HL-60/S4 treated with phorbol 12-myristate 13-acetate at 8.2 ng/mL for 4 days and 3 days (cell line): ENCODE data around the gene IVNS1ABP.
"Not testable (repeated sequence)": the region's sequence is repeated elsewhere in the genome, so short reads cannot be mapped to it uniquely, and the experiment has no call there.

Experiments used
- in situ Hi-C: fragments of 300-500 bp; cut with MboI; formaldehyde crosslinking; loops from 2 replicates; pipeline ENCODE4 v1.15.0; 2022; ENCODE audit warnings: low sequenced_read_pairs

Gene IVNS1ABP

GRCh38 chr1:185338719-185339622 lies 21.9 kb upstream of the IVNS1ABP start:
- in situ Hi-C loops, result loop anchor here (25.0 kb wide), 1 partner anchor 223 kb away; no protein-coding TSS in a partner anchor

- in situ Hi-C loops, result loop anchor here (25.0 kb wide), 1 partner anchor 225 kb away; no protein-coding TSS in a partner anchor
These were observed 20.2 kb upstream of the IVNS1ABP start for GRCh38 chr1:185337246-185337645.

- in situ Hi-C loops, result loop anchor here (25.0 kb wide), 1 partner anchor 228 kb away; no protein-coding TSS in a partner anchor
These were observed 17.1 kb upstream of the IVNS1ABP start for GRCh38 chr1:185334182-185334581.

- in situ Hi-C loops, result loop anchor here (25.0 kb wide), 1 partner anchor 234 kb away; no protein-coding TSS in a partner anchor
These were observed 11.2 kb upstream of the IVNS1ABP start for GRCh38 chr1:185328255-185328654.

- in situ Hi-C loops, result loop anchor here (25.0 kb wide), 1 partner anchor 237 kb away; no protein-coding TSS in a partner anchor
These were observed 8.4 kb upstream of the IVNS1ABP start for GRCh38 chr1:185325413-185325812.

GRCh38 chr1:185324118-185324517 lies 7.1 kb upstream of the IVNS1ABP start:
- in situ Hi-C loops, result no loop called here

GRCh38 chr1:185322636-185323035 lies 5.6 kb upstream of the IVNS1ABP start:
- in situ Hi-C loops, result no loop called here

DNA sequence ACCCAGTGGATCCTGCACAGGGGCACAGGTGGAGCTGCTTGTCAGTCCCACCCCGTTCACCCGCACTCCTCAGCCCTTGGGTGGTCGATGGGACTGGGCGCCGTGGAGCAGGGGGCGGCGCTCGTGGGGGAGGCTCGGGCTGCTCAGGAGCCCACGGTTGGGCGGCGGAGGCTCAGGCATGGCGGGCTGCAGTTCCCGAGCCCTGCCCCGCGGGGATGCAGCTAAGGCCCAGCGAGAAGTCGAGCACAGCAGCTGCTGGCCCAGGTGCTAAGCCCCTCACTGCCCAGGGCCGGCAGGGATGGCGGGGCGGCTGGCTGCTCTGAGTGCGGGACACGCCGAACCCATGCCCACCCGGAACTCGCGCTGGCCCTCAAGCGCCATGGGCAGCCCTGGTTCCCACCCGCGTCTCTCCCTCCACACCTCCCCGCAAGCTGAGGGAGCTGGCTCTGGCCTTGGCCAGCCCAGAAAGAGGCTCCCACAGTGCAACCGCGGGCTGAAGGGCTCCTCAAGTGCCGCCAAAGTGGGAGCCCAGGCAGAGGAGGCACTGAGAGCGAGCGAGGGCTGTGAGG lies 4.7 kb upstream of the IVNS1ABP start:
- in situ Hi-C loops, result not testable (repeated sequence)

DNA sequence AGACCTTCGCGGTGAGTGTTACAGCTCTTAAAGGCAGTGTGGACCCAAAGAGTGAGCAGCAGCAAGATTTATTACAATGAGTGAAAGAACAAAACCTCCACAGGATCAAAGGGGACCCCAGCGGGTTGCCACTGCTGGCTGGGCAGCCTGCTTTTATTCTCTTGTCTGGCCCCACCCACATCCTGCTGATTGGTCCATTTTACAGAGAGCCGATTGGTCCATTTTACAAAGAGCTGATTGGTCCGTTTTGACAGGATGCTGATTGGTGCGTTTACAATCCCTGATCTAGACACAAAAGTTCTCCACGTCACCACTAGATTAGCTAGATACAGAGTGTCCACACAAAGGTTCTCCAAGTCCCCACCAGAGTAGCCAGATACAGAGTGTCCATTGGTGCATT lies 4.1 kb upstream of the IVNS1ABP start:
- in situ Hi-C loops, result not testable (repeated sequence)

DNA sequence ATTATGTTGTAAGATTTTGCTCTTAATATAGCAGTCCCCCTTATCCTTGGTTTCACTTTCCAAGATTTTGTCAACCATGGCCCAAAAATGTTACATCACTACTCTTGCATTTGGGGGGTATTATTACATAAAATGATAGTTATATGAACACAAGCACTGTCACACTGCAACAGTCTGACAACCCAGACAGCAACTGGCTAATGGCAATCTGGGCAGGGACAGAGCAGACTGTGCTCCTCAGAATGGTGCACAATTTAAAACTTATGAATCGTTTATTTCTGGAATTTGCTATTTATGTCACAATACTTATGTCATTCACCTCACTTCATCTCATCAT lies 2.1 kb upstream of the IVNS1ABP start:
- in situ Hi-C loops, result no loop called here

GRCh38 chr1:185318431-185319138 lies 1.5 kb upstream of the IVNS1ABP start:
- in situ Hi-C loops, result no loop called here

GRCh38 chr1:185317886-185318310 lies 855 bp upstream of the IVNS1ABP start:
- in situ Hi-C loops, result no loop called here

DNA sequence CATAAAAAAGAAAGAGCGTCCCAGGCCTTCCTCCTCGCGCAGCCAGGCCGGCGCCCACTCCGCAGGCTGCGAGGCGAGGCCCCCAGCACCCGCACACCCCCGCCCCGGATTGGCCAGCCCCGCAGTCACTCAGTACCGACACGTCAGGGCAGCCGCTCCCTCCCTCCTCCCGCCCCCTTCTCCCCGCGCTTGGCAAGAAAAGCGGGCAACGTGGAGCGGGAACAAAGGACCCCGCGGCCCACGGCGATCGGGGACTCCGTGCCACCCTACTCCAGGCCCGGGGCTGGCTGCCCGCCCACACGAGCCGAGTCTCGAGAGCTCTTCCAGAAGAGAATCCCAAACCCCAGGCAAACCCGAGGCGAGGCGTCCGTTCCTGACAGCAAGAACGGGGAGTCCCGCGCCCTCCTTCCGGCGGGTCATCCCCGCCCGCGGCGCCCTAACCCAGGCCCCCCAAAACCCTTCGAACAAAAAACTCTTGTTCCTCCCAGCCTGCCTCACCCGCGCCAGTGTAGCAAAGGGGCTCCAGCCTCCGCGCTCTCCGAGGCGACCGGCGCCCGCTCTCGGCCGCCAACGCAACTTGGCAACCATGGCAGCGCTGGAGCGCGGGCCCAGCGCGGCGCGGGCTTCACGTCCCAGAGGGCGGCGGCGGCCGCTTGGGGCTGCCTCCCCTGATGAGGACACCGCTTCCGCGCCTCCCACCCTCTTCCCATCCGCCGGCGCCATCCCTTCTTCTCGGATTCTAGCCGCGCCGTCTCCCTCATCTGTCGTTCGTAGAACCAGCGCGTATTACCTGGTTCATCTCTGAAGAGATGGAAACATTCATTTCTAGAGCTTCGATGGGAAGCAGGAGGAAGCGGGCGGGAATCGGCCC lies 645 bp downstream of the IVNS1ABP start:
- in situ Hi-C loops, result no loop called here

DNA sequence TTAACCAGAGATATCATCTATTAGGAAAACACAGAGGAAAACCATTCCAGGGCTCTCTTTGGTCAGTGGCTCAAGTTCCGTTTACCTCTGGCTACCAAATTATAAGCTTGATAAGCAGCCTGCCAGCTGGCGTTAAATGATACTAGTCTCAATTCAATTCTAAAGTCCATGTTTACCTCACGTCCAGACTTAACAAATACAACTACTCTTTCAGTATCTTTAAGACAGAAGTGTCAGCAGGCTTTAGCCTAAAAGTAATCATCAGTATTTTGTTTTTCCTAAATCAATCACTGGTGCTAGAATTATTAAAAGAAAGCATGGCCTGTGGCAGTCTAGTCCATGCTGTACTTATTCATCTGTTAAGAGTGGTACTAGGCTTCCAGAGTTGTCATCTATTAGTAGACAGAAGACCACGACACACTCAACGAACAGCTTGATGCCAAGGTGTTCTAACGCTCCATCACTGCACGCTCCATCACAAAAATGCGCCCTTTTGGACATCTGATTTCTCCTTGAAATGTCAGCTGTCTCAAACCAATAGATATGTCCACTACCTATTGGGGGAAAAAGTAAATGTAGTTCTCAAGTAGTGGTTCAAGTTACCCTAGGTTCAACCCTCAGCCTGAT lies 1.5 kb downstream of the IVNS1ABP start:
- in situ Hi-C loops, result no loop called here

- in situ Hi-C loops, result no loop called here
These were observed 2.6 kb downstream of the IVNS1ABP start for GRCh38 chr1:185314411-185314810.

GRCh38 chr1:185312361-185313138 lies 4.5 kb downstream of the IVNS1ABP start:
- in situ Hi-C loops, result no loop called here

- in situ Hi-C loops, result no loop called here
These were observed 5.3 kb downstream of the IVNS1ABP start for GRCh38 chr1:185311589-185312225.

GRCh38 chr1:185309566-185309965 lies 7.5 kb downstream of the IVNS1ABP start:
- in situ Hi-C loops, result no loop called here

DNA sequence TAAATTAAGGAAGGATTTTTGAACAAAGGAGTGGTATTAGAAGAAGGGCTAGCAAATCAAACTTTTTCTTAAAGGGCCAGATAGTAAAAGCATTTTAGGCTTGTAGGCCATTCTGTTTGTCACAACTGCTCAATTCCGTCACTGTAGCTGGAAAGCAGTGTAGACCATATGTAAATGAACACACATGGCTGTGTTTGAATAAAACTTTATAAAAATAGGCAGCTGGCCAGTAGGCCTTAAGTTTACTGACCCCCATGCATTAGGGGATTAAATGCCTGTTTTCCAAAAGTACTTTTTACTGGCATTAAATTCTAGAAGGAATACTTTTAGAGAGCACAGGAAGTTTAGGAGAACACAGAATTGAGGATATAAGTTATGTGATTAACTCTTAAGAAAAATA lies 8.9 kb downstream of the IVNS1ABP start:
- in situ Hi-C loops, result no loop called here
